Right lobe of liver (tissue), 6 donors: ENCODE results near the gene TRPM6. TPM values are rescaled to one million over a fixed set of nuclear protein-coding genes. Genes with fewer than 3 reads are reported as not detected.

ENCODE experiments used
- ATAC-seq, 4 donors: fragments of 200-7000 bp; cut with Tn5 transposase; one replicate each; pipeline ENCODE4 v1.9.1; 2020; ENCODE audit warnings: mild to moderate bottlenecking in 4 of 4, moderate library complexity in 4 of 4
- DNase-seq, 3 donors: peaks; one replicate each; pipeline ENCODE4 v3.0.0-alpha.2; 2020
- H3K27ac ChIP-seq, 3 donors: fragments of 200-600 bp; one replicate each; pipeline ENCODE4 v1.8.0; 2022
- H3K27me3 ChIP-seq, 2 donors: fragments of 200-600 bp; one replicate each; pipeline ENCODE4 v1.8.0; 2022
- H3K36me3 ChIP-seq, 4 donors: fragments of 200-600 bp; sonication (generic) in 1 of 4; one replicate each; pipeline versions ENCODE4 v1.5.1 to v1.8.0; 2017 to 2022; ENCODE audit warnings: control low read depth in 1 of 4
- H3K4me1 ChIP-seq, 4 donors: fragments of 200-600 bp; sonication (generic) in 1 of 4; one replicate each; pipeline versions ENCODE4 v1.5.1 to v1.8.0; 2017 to 2022; ENCODE audit warnings: control low read depth in 1 of 4
- H3K4me3 ChIP-seq, 3 donors: fragments of 200-600 bp; one replicate each; pipeline ENCODE4 v1.8.0; 2022
- H3K9me3 ChIP-seq, 4 donors: fragments of 200-600 bp; sonication (generic) in 1 of 4; one replicate each; pipeline versions ENCODE4 v1.5.1 to v1.8.0; 2017 to 2022; ENCODE audit warnings: control low read depth in 1 of 4
- CTCF ChIP-seq, 4 donors: fragments of 200-600 bp in 3 of 4; fragments of 450-650 bp in 1 of 4; IDR thresholded peaks; one replicate each; pipeline versions ENCODE4 v1.5.1 to v1.8.0; 2016 to 2022; ENCODE audit warnings: antibody characterized with exemption in 4 of 4, mild to moderate bottlenecking in 2 of 4
- POLR2A ChIP-seq: fragments of 450-650 bp; IDR thresholded peaks from one replicate; pipeline ENCODE4 v1.6.1; 2017; ENCODE audit warnings: antibody characterized with exemption, mild to moderate bottlenecking
- WGBS: methylation state at CpG from one replicate; pipeline ENCODE4 v1.1.6; 2018; ENCODE audit warnings: low coverage, low lambda C conversion rate; ENCODE audit not compliant: insufficient coverage; ENCODE audit errors: missing lambda C conversion rate; 5-methylcytosine and 5-hydroxymethylcytosine counted together
- intact Hi-C, 2 donors: fragments of 100-400 bp; cut with DNase I; formaldehyde crosslinking; loops; one replicate each; pipeline versions ENCODE4 v1.11.2 to v1.14.1; 2022
- total RNA-seq, 6 experiments: library from RNA; depleted of rRNA in 2 of 6; stranded (reverse); fragments of >200 nt in 2 of 6; fragmentation: NEBNext Ultra II Directional in 3 of 6; extraction: Animal tissue kit (Norgen Biotek cat#: 25700) in 3 of 6; gene quantifications; one replicate each; pipeline versions ENCODE4 v1.1.0 to v1.2.4, GENCODE V29; 2016 to 2023
- donor health status: DM: no; HTN: yes; CAD: no.
- donor health status: DM: no; HTN: no; CAD: no.
- donor health status: DM: no; HTN: no; CAD: no.
- donor health status: DM: no; HTN: yes; CAD: no.
- donor health status: DM: no; HTN: yes; CAD: no.

Gene TRPM6
- total RNA-seq, 6 experiments from 2014 or later, result 0.05 to 0.24 (median 0.15) TPM; not detected in 1

- WGBS, result 91% methylated on average over 1 of the region's 1 CpG
- H3K27me3 ChIP-seq, result no peaks in the 10 kb centered on the region
- intact Hi-C loops, result no loop called here
- no peak overlapping the region for H3K27ac ChIP-seq
- H3K36me3 ChIP-seq, result no peaks in the 10 kb centered on the region
- no peak for TF ChIP-seq CTCF (IDR thresholded peaks at IDR 0.05)
- TF ChIP-seq POLR2A, result no peak
- H3K4me3 ChIP-seq, result no peak overlapping the region
- ATAC-seq, result no peak
- H3K4me1 ChIP-seq, result peaks cover 0 to 6% (median 0%) of the 10 kb centered on the region in 4 donors
- H3K9me3 ChIP-seq, result no peaks in the 10 kb centered on the region
- no peak for DNase-seq
Observed at GRCh38 chr9:74742191-74742790, 145.4 kb downstream of the TRPM6 start.

GRCh38 chr9:74736646-74737045, 151.1 kb downstream of the TRPM6 start:
- TF ChIP-seq POLR2A (no peak), CTCF (IDR thresholded peaks at IDR 0.05) (no peak)
- Histone ChIP-seq H3K27ac (no peak overlapping the region), H3K9me3 (no peaks in the 10 kb centered on the region), H3K4me3 (no peak overlapping the region), H3K27me3 (no peaks in the 10 kb centered on the region), H3K4me1 (no peaks in the 10 kb centered on the region), H3K36me3 (no peaks in the 10 kb centered on the region)
- WGBS, result 64% methylated on average over 4 of the region's 4 CpGs
- DNase-seq (no peak), ATAC-seq (no peak)
- intact Hi-C loops, result no loop called here

- 67% methylated on average over 2 of the region's 4 CpGs for WGBS
- ATAC-seq (no peak), DNase-seq (no peak)
- Histone ChIP-seq H3K27ac (no peak overlapping the region), H3K4me3 (no peak overlapping the region), H3K27me3 (no peaks in the 10 kb centered on the region), H3K4me1 (no peaks in the 10 kb centered on the region), H3K36me3 (no peaks in the 10 kb centered on the region), H3K9me3 (no peaks in the 10 kb centered on the region)
- intact Hi-C loops, result no loop called here
- TF ChIP-seq POLR2A (no peak), CTCF (IDR thresholded peaks at IDR 0.05) (no peak)
Observed at GRCh38 chr9:74735761-74736160, 152.0 kb downstream of the TRPM6 start.

- H3K9me3 ChIP-seq, result no peaks in the 10 kb centered on the region
- H3K27me3 ChIP-seq, result no peaks in the 10 kb centered on the region
- H3K4me3 ChIP-seq, result no peak overlapping the region
- no peak for TF ChIP-seq POLR2A
- ATAC-seq (no peak), DNase-seq (no peak)
- 37% methylated on average over 9 of the region's 9 CpGs for WGBS
- H3K36me3 ChIP-seq, result no peaks in the 10 kb centered on the region
- H3K4me1 ChIP-seq, result no peaks in the 10 kb centered on the region
- H3K27ac ChIP-seq, result no peak overlapping the region
- intact Hi-C loops, result no loop called here
Observed at GRCh38 chr9:74729136-74729695, 158.5 kb downstream of the TRPM6 start.

GRCh38 chr9:74728176-74728575, 159.5 kb downstream of the TRPM6 start:
- 69% methylated on average over 7 of the region's 7 CpGs for WGBS
- TF ChIP-seq POLR2A (no peak), CTCF (IDR thresholded peaks at IDR 0.05) (no peak)
- no peaks in the 10 kb centered on the region for H3K4me1 ChIP-seq
- H3K9me3 ChIP-seq, result no peaks in the 10 kb centered on the region
- ATAC-seq, result no peak
- H3K27ac ChIP-seq, result no peak overlapping the region
- no peaks in the 10 kb centered on the region for H3K36me3 ChIP-seq
- no peak for DNase-seq
- intact Hi-C loops, result no loop called here
- H3K27me3 ChIP-seq, result no peaks in the 10 kb centered on the region
- no peak overlapping the region for H3K4me3 ChIP-seq
